Measurements from ENCODE around the gene NLRP9.
"Not testable (repeated sequence)": the region's sequence is repeated elsewhere in the genome, so short reads cannot be mapped to it uniquely, and the experiment has no call there.

Gene NLRP9

GRCh38 chr19:55738302-55738701, at the start of gene NLRP9:
Gene NLRP9 (minus strand): TSS chr19:55738402. CDS start chr19:55738374, 28 bp downstream.
- no peak for FAIRE-seq

DNA sequence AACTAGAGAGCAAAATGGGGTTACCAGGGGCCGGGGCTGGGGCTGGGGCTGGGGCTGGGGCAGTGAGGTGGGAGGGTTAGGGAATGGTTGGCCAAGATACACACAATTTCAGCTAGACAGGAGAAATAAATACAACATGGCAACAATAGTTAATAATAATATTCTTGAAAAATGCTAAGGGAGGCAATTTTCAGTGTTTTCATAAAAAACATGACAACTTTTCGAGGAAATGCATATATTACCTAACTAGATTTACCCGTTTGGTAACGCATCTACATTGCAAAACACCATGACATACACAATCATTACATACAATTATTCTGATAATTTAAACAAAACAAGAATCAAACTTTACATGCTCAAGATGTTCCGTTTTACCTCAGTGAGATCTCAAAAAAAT, 42.9 kb upstream of the NLRP9 start:
- FAIRE-seq: no peak

DNA sequence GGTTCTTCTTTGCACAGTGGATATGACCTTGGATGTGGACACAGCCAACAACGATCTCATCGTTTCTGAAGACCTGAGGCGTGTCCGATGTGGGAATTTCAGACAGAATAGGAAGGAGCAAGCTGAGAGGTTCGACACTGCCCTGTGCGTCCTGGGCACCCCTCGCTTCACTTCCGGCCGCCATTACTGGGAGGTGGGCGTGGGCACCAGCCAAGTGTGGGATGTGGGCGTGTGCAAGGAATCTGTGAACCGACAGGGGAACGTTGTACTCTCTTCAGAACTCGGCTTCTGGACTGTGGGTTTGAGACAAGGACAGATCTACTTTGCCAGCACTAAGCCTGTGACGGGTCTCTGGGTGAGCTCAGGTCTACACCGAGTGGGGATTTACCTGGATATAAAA, 40.1 kb upstream of the NLRP9 start:
- no peak for FAIRE-seq

- FAIRE-seq: no peak
These were observed 39.3 kb upstream of the NLRP9 start for GRCh38 chr19:55777528-55777927.

- not testable (repeated sequence) for FAIRE-seq
These were observed 31.4 kb upstream of the NLRP9 start for GRCh38 chr19:55769632-55770031.

DNA sequence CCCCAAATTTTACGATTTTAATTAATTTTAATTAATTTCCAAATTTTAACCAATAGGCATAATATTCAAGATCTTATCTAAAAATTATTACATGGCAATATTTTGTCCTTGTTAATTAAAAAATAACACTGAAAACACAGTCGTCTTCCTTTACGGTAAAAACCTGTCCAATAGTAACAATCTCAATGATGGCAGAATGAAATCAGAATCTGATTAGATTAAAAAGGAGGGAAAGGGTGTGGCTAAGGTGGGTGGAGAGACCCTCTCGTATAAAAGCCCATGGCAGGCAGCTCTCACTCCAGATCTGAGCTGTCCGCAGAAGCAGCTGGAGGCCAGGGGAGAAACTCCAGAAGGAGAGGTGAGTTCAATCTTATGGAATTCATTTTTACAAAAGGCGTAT, 30.6 kb upstream of the NLRP9 start, which contains the start of gene RFPL4AL1:
Gene RFPL4AL1, plus strand, starts transcription at position 301 of the 400 bp plus-strand sequence. CDS start 2,687 bp downstream, outside the sequence.
- FAIRE-seq: not testable (repeated sequence)

DNA sequence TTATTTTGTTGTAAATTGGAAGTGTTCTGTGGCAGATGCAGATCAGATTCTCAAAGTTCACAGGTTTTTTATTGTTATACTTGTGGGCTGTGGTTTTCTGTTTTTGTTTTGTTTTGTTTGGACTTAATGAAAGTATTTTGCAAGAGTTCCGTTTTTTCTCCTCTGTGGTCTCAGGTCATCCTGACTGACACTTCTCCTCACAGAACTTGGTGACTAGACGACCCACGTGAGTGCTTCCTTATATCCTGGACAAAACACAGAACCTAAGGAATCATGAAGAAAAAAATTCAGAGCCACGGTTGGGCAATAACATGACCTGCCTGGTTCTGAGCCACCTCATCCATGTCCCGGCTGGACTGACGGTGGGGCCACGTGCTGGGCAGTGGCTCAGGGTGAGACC, 28.3 kb upstream of the NLRP9 start:
- FAIRE-seq: no peak

DNA sequence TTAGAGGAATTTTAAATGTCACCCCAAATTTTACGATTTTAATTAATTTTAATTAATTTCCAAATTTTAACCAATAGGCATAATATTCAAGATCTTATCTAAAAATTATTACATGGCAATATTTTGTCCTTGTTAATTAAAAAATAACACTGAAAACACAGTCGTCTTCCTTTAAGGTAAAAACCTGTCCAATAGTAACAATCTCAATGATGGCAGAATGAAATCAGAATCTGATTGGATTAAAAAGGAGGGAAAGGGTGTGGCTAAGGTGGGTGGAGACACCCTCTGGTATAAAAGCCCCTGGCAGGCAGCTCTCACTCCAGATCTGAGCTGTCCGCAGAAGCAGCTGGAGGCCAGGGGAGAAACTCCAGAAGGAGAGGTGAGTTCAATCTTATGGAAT, 20.6 kb upstream of the NLRP9 start, which contains the start of gene RFPL4A:
Gene RFPL4A, plus strand, starts transcription at position 301 of the 400 bp plus-strand sequence. CDS start 2,704 bp downstream, outside the sequence.
- not testable (repeated sequence) for FAIRE-seq

GRCh38 chr19:55756808-55757207, 18.6 kb upstream of the NLRP9 start:
- FAIRE-seq: not testable (repeated sequence)

GRCh38 chr19:55753401-55753800, 15.2 kb upstream of the NLRP9 start:
- FAIRE-seq: no peak

DNA sequence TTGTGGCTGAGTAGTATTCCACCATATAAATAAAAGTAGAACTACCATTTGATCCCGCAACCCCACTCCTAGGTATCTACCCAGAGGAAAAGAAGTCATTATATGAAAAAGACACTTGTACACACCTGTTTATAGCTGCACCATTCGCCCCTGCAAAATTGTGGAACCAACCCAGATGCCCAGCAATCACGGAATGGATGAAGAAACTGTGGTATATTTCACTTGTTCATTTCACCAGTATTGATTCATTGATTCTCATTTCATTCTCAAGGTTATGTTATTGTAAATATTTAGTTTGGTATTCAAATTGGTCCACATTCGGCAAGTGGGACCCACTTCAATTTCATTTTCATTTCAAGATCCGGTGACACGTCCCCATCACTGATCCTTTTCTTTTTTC, 12.5 kb upstream of the NLRP9 start:
- no peak for FAIRE-seq

DNA sequence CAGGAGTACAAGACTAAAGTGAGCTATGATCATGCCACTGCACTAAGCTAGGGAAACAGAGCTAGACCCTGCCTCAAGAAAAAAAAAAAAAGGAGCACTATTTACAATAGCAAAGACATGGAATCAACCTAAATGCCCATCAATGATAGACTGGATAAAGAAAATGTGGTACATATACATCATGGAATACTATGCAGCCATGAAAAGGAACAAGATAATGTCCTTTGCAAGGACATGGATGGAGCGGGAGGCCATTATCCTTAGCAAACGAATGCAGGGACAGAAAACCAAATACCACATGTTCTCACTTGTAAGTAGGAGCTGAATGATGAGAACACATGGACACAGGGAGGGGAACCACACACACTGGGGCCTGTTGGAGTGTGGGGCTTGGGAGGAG, 7.8 kb downstream of the NLRP9 start:
- FAIRE-seq: not testable (repeated sequence)

DNA sequence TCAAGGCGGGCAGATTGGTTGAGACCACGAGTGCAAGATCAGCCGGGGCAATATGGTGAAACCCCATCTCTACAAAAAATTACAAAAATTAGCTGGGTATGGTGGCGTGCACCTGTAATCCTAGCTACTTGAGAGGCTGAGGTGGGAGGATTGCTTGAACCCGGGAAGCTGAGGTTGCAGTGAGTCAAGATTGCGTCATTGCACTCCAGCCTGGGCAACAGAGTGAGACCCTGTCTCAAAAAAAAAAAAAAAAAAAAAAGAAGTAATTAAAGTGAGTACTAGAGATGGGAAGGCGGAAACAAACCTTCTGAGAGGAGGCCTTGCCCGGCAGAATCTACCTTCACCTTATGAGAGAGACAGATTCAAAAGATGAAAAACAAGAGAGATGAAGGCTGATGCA, 14.7 kb downstream of the NLRP9 start:
- no peak for FAIRE-seq

DNA sequence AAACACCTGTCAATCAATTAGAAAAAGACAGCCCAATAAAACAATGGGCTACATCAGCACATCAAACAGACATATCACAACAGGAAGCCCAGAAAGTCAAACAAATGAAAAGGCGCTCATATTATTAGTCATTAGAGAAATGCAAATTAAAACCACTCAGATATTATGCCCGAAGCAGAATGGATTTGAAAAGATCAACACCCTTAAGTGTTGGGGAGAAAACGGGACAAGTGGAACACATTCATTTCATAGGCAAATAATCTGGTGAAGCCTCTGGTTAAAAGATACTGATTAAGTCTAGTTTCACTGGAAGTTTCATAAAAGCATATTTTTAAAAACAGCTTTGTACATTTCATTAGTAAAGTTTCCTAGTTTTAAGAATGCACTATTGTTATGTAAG, 17.4 kb downstream of the NLRP9 start:
- no peak for FAIRE-seq

DNA sequence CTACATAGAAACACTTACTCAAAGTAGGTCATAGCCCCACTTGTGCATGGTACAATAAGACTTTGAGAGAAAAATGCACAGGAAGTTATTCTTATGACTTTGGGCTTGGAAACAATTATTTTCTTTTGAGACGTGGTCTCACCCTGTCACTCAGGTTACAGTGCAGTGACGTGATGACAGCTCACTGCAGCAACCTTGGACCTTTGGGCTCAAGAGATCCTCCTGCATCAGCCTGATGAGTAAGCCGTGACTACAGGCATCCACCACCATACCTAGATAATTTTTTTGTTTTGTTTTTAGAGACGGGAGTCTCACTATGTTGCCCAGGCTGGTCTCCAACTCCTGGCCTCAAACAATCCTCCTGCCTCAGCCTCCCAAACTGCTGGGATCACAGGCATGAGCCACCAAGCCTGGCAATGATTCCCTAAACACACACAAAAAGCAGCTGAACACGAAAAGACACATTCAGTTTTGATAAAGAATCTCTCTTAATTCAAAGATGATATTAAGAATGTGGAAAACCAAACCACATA, 17.9 kb downstream of the NLRP9 start:
- FAIRE-seq: no peak

- FAIRE-seq: not testable (repeated sequence)
These were observed 20.1 kb downstream of the NLRP9 start for GRCh38 chr19:55717879-55718711.

GRCh38 chr19:55717251-55717650, 21.0 kb downstream of the NLRP9 start:
- FAIRE-seq: no peak

DNA sequence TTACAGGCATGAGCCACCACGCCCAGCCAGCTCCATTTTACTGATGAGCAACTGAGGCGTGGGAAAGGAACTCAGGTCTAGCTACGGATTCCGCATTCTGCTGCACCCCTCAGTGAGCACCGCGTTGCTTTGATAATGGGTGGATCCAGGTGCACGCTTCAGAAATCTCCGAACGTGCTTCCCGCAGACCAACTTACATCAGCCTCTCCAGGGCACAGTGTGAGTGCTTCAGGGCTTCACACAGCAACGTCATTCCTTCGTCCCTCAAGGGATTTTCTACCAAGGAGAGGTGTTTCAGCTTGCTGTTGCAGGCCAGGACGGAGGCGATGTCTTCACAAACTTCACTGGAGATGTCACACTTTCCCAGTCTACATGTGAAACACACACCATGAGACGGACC, 21.7 kb downstream of the NLRP9 start:
- FAIRE-seq: no peak

DNA sequence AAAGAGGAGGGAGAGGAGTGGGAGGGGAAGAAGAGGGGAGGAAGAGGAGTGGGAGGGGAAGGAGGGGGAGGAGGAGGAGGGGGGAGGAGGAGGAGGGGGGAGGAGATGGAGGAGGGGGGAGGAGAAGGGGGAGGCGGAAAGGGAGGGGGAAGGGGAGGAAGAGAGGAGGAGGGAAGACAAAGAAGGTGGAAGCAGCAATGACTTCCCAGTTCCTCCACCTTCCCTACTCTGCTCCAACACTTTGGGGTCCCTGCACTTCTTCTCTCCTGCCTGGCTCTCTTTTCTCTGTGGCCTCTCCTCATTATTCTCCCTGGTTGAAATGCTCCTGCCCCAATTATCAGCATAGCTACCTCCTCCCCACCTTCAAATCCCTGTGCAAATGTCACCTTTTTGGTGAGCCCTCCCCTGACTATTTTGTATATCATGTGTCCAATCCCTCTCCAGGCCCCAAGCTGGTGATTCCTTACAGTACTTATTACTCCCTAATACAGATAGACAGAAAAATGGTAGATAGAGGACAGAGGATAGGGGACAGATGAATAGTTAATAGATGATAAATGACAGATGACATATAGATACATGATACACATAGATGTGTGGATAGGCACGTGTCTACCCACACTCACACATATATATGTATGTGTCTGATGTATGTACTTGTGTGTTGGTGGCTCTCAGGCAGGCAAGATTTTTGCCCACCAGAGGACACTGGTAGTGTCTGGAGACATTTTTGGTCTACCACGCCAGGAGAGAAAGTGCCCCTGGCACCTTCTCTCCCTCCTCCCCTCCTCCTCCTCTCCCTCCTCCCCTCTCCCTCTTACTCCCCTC, 25.2 kb downstream of the NLRP9 start:
- FAIRE-seq: no peak

DNA sequence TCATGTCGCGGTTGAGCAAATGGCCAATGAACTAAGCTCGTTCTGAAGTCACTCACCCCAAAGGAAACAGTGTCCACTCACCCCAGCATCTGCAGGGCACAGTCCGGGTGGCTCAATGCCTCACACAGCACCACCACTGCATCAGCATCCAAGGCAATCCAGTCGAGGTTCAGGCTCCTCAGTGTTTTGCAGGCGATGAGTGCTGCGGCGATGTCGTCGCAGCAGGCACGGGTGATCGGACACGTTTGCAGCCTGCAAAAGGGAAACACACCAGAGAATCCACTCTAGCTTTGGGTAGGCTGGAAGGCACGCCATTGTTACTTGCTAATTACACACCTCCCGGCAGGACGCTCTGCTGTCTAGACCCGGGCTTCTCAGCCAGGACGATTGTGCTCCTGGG, 26.5 kb downstream of the NLRP9 start:
- no peak for FAIRE-seq

- no peak for FAIRE-seq
These were observed 32.2 kb downstream of the NLRP9 start for GRCh38 chr19:55705972-55706371.

GRCh38 chr19:55704494-55705245, 33.5 kb downstream of the NLRP9 start:
- FAIRE-seq: no peak

Measured in endometrium (tissue), 2 donors.